HL-60 (cell line): ENCODE measurements around the gene PLPPR1.

ENCODE experiments used
- CTCF ChIP-seq: IDR thresholded peaks from one replicate; pipeline ENCODE4 v1.5.1; 2011; ENCODE audit warnings: low read length, control low read depth, inconsistent platforms; ENCODE audit not compliant: insufficient read depth
- GABPA ChIP-seq: IDR thresholded peaks from 2 replicates; pipeline ENCODE4 v1.6.1; 2012; ENCODE audit warnings: low read depth
- POLR2AphosphoS5 ChIP-seq: IDR thresholded peaks from 2 replicates; pipeline ENCODE4 v1.6.1; 2012; ENCODE audit warnings: low read depth
- REST ChIP-seq: IDR thresholded peaks from 2 replicates; pipeline ENCODE4 v1.6.1; 2012; ENCODE audit warnings: low read depth; ENCODE audit not compliant: insufficient replicate concordance
- SPI1 ChIP-seq: IDR thresholded peaks from 2 replicates; pipeline ENCODE4 v1.6.1; 2012; ENCODE audit warnings: low read depth, mild to moderate bottlenecking, borderline replicate concordance

GRCh38 chr9:101162231-101162630 is 133.7 kb downstream of the PLPPR1 start:
- no peak for TF ChIP-seq CTCF
- no peak for TF ChIP-seq POLR2AphosphoS5
- TF ChIP-seq REST, result no peak
- no peak for TF ChIP-seq SPI1
- TF ChIP-seq GABPA, result no peak
